Panc1 (cell line): Measurements from ENCODE around the gene C13orf46. TPM values are rescaled to one million over a fixed set of nuclear protein-coding genes. Genes with fewer than 3 reads are reported as not detected.

Experiments
- ATAC-seq: fragments of 200-7000 bp; cut with Tn5 transposase; 2 replicates; pipeline ENCODE4 v1.9.1; 2020; ENCODE audit warnings: mild to moderate bottlenecking, moderate library complexity
- BruUV-seq: library from RNA; stranded (reverse); fragments of 400-500 nt; replicated peaks from 2 replicates; lab custom pipeline; 2021; lab: Mats Ljungman, UMichigan
- CTCF ChIA-PET: fragments of 300-600 bp; sonication (Branson Sonifier 250); formaldehyde crosslinking; loops from one replicate; lab custom pipeline; 2022; ENCODE audit warnings: antibody characterized with exemption; lab: Charles Lee
- POLR2A ChIA-PET: fragments of 300-600 bp; sonication (Branson Sonifier 250); formaldehyde crosslinking; loops from one replicate; lab custom pipeline; 2022; ENCODE audit warnings: antibody characterized with exemption; lab: Charles Lee
- DNase-seq: peaks from one replicate; pipeline ENCODE4 v3.0.0-alpha.2; 2010; ENCODE audit warnings: low read depth, low spot score
- H3K27ac ChIP-seq: 2 replicates; pipeline ENCODE4 v1.5.1; 2011; ENCODE audit warnings: mild to moderate bottlenecking, low read length, inconsistent platforms
- H3K27me3 ChIP-seq: fragments of 200-500 bp; sonication (Bioruptor generic); 2 replicates; pipeline ENCODE4 v1.6.0; 2014; ENCODE audit warnings: low read length, inconsistent platforms; ENCODE audit not compliant: control insufficient read depth, insufficient read depth
- H3K36me3 ChIP-seq: fragments of 200-500 bp; sonication (Bioruptor generic); 2 replicates; pipeline ENCODE4 v1.5.1; 2014; ENCODE audit warnings: inconsistent platforms, mild to moderate bottlenecking, low read length, moderate library complexity; ENCODE audit not compliant: control insufficient read depth, insufficient read depth
- H3K4me1 ChIP-seq: 2 replicates; pipeline ENCODE4 v1.5.1; 2011; ENCODE audit warnings: inconsistent platforms, mild to moderate bottlenecking, low read length, moderate library complexity; ENCODE audit not compliant: control insufficient read depth, insufficient read depth
- H3K4me3 ChIP-seq, 2 experiments: 2 replicates each; pipeline ENCODE4 v1.5.1; 2011 to 2012; ENCODE audit warnings: low read depth in 2 of 2, low read length in 2 of 2, mild to moderate bottlenecking in 2 of 2, inconsistent platforms in 1 of 2, moderate library complexity in 1 of 2
- H3K9me3 ChIP-seq: fragments of 200-500 bp; sonication (Bioruptor generic); 2 replicates; pipeline ENCODE4 v1.5.1; 2014; ENCODE audit warnings: low read depth, mild to moderate bottlenecking, inconsistent platforms, low read length, moderate library complexity; ENCODE audit not compliant: control insufficient read depth, insufficient read depth
- CTCF ChIP-seq: fragments of 450-650 bp; IDR thresholded peaks from 2 replicates; pipeline ENCODE4 v1.5.1; 2017; ENCODE audit warnings: mild to moderate bottlenecking
- POLR2AphosphoS5 ChIP-seq: IDR thresholded peaks from 2 replicates; pipeline ENCODE4 v1.6.1; 2012; ENCODE audit warnings: mild to moderate bottlenecking, low read depth, low read length, moderate library complexity
- REST ChIP-seq, 2 experiments: IDR thresholded peaks; 2 replicates each; pipeline ENCODE4 v1.6.1; 2011 to 2012; ENCODE audit warnings: low read depth in 2 of 2, control low read depth in 1 of 2, low read length in 1 of 2, mild to moderate bottlenecking in 1 of 2, moderate library complexity in 1 of 2; ENCODE audit not compliant: insufficient read depth in 1 of 2
- SIN3A ChIP-seq: IDR thresholded peaks from 2 replicates; pipeline ENCODE4 v1.6.1; 2012; ENCODE audit warnings: low read depth, mild to moderate bottlenecking, low read length, moderate library complexity, borderline replicate concordance; ENCODE audit not compliant: insufficient read depth
- TCF7L2 ChIP-seq: IDR thresholded peaks from 2 replicates; pipeline ENCODE4 v1.6.1; 2011; ENCODE audit warnings: mild to moderate bottlenecking, low read depth, low read length, inconsistent platforms
- in situ Hi-C: cut with HindIII; loops from 2 replicates; pipeline ENCODE4 v1.10.0; 2016; ENCODE audit warnings: low sequenced_read_pairs, low pct_unique_long_range_greater_than_20kb
- intact Hi-C: fragments of 100-400 bp; cut with micrococcal nuclease; formaldehyde crosslinking; loops from one replicate; pipeline ENCODE4 v1.10.0; 2022; ENCODE audit not compliant: unreplicated experiment
- total RNA-seq: library from RNA; stranded (reverse); gene quantifications from one replicate; pipeline ENCODE4 v1.2.1, GENCODE V29; 2021; ENCODE audit not compliant: unreplicated experiment

Gene C13orf46
- total RNA-seq, 1 experiment from 2014 or later = 2.6 TPM

- intact Hi-C loops = no loop called here
Measured at GRCh38 chr13:113953561-113953960, 20.3 kb downstream of the C13orf46 start.

DNA sequence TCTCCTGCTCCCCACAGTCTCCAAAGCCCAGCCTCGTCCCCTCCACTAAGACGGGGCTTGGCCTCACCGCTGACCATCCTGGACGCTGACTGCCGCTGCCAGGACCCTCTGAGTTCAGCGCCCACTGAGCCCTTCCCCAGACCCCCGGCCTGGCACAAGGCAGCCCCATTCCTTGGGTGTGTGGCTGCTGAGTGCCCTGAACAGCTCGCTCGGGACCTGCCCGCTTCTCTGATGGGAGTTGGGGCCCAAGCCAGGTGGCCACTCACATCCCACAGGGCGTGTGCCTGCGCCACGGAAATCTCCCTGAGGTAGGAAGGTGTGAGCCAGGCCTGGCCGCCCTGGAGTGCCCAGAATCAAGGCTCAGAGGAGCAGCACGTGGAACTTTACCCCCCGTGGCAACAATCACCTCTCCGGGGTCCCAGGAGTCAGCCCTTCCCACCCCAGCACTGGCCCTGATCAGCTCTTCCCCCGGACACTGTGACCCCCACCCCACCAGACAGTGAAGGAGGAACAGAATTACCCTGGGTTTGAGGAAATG is 20.8 kb downstream of the C13orf46 start:
- intact Hi-C loops = no loop called here

More at GRCh38 chr13:113953561-113953960, 20.3 kb downstream of the C13orf46 start:
- H3K36me3 ChIP-seq = no peaks in the 10 kb centered on the region
- no peak for ATAC-seq
- POLR2A ChIA-PET = interaction anchor here (0.6 kb wide), 1 partner anchor 73 kb away, joined by 3 read pairs; no protein-coding TSS in a partner anchor
- TF ChIP-seq POLR2AphosphoS5 (no peak), CTCF (no peak), TCF7L2 (no peak), SIN3A (no peak), REST (IDR thresholded peaks at IDR 0.05; ENCODE audit: insufficient read depth in 1 of 2, low read depth in 2 of 2, low read length in 1 of 2) (no peak)
- no peaks in the 10 kb centered on the region for H3K27me3 ChIP-seq
- no peaks in the 10 kb centered on the region for H3K9me3 ChIP-seq
- no peak overlapping the region for H3K4me3 ChIP-seq
- no peaks in the 10 kb centered on the region for H3K4me1 ChIP-seq
- BruUV-seq = no TSS peak
- DNase-seq = no peak
- in situ Hi-C loops = no loop called here
- CTCF ChIA-PET = no interaction called here
- H3K27ac ChIP-seq = no peak overlapping the region

DNA sequence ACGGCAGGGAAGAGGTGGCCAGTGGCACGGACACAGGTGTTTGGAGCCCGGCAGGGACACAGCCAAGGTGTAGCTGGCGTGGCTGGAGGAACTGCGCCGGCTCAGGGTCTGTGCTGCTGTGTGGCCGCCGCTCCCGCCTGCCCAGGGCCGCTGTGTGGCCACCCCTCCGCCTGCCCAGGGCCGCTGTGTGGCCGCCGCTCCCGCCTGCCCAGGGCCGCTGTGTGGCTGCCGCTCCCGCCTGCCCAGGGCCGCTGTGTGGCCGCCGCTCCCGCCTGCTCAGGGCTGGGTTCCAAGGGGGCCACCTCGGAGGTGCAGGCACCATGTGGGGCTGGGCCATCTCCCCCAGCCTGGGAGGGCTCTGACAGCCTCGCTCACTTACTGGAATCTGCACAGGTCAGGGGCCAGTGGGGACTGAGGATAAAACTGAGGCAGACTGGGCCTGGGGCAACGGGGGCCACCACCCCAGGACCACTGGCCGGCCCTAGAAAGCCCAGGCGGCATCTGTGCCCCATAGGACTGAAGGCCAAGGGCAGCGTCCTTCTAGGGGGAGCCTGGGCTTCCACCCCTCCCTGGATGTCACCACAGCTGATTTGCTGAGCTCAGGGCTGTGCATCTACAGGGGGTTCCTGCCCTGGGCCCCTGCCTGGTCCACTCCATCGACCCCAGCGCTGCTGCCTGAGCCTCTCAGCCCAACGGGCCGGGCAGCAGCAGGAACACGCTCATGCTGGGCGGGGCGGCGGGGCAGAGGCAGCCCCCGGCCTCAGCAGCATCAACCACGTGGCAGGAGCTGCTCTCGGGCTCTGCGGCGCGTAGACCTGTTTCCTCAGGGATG is 21.5 kb downstream of the C13orf46 start:
- in situ Hi-C loops (no loop called here), intact Hi-C loops (no loop called here)
- H3K4me1 ChIP-seq = no peaks in the 10 kb centered on the region
- H3K36me3 ChIP-seq = no peaks in the 10 kb centered on the region
- ATAC-seq (no peak; the same call in 1 of the 2 replicates), DNase-seq (no peak)
- TF ChIP-seq SIN3A = no peak
- no peak for TF ChIP-seq CTCF
- no peak for TF ChIP-seq REST (IDR thresholded peaks at IDR 0.05; ENCODE audit: insufficient read depth in 1 of 2, low read depth in 2 of 2, low read length in 1 of 2)
- no peak for TF ChIP-seq POLR2AphosphoS5
- no peak for TF ChIP-seq TCF7L2
- ChIA-PET POLR2A (no interaction called here), CTCF (no interaction called here)
- no peaks in the 10 kb centered on the region for H3K27me3 ChIP-seq
- H3K4me3 ChIP-seq = no peak overlapping the region
- no peak overlapping the region for H3K27ac ChIP-seq
- H3K9me3 ChIP-seq = no peaks in the 10 kb centered on the region
- no TSS peak for BruUV-seq

More for the DNA sequence above, 20.8 kb downstream of the C13orf46 start:
- ATAC-seq = no peak
- ChIA-PET POLR2A (interaction anchor here (0.6 kb wide), 1 partner anchor 72 kb away, joined by 3 read pairs; no protein-coding TSS in a partner anchor), CTCF (no interaction called here)
- no peak for DNase-seq
- no peak for TF ChIP-seq TCF7L2
- no TSS peak for BruUV-seq
- Histone ChIP-seq H3K27me3 (no peaks in the 10 kb centered on the region), H3K4me3 (no peak overlapping the region), H3K27ac (no peak overlapping the region), H3K4me1 (no peaks in the 10 kb centered on the region), H3K9me3 (no peaks in the 10 kb centered on the region), H3K36me3 (no peaks in the 10 kb centered on the region)
- in situ Hi-C loops = no loop called here
